Fibroblast of upper back skin (primary cell): ENCODE data around the gene ZNF33B.
A peak's percentile ranks its signal among the peaks of the same experiment; 100 is the strongest.
"Not testable (repeated sequence)": the region's sequence is repeated elsewhere in the genome, so short reads cannot be mapped to it uniquely, and the experiment has no call there.

Source experiments
- DNase-seq: peaks from one replicate; pipeline ENCODE4 v3.0.0-alpha.2; 2013

The ZNF33B gene

DNA sequence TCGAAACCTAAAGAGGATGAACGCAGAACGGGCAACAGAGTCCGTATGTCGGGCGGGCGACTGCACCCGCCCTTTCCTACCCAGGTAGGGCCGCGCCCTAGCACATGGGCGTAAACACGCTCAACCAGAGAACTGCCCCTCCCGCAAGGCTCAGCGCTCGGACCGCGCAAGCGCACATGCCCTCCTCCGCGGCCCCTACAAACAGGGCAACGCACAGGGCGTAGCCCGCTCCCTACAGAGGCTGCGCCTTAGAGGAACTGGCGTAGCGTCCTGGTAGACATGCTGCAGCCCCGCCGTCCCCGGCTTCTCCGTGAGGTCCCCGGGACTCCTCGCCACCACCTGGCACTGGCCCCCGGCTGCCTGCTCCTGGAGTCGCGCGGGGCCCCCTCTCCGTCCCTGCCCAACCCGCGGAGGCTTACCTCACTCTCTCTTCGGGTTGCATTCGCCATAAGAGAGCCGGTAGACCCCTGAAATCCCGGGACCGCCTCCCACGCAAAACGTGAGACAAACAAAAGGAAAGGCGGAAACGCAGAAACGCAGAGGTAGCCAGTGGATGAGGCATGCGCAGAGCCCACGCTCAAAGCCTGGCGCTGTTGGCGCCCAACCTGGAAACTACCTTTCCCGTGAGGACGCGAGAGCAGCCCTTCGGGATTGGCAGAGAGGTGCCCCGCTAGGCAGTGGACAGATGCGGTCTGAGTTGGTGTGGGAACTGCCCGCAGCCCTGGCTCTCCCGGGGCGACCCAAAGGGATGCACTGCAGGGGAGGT, at the start of gene ZNF33B:
ZNF33B (minus strand) TSS at position 516 of the 766 bp plus-strand sequence. CDS start 1,642 bp downstream, outside the sequence.
- DNase-seq: peak; percentile 91

DNA sequence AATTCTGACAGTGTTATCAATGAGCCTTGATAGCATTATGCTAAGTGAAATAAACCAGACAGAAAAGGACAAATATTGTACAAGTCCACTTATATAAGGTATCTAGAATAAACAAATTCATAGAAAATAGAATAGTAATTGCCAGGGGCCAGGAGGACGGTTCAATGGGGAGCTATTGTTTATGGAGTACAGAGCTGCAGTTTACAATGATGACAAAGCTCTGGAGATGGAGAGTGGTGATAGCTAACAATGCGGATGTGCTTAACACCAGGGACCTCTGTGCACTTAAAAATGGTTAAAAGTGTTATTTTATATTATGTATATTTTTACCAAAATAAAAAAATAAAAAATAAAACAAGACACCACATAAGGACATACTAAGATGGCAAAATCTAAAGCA, 46.1 kb upstream of the ZNF33B start:
- no peak for DNase-seq

DNA sequence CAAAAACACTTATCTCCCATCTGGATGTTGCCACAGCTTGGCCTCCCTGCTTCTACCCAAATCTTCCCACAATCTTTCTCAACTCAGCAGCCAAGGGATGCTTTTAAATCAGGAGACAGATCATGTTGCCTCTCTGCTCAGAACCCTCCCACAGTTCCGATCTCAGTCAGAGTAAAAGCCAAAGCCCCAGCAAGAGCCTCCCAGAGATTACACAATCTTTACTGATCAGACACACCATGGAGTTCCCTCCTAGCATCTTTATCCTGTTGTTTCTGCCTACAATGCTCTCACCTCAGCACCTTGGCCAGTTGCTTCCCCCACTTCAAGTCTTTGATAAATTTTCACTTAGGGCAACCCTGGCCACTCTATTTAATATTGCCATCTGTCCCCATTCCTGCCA, 41.9 kb upstream of the ZNF33B start:
- DNase-seq: no peak

DNA sequence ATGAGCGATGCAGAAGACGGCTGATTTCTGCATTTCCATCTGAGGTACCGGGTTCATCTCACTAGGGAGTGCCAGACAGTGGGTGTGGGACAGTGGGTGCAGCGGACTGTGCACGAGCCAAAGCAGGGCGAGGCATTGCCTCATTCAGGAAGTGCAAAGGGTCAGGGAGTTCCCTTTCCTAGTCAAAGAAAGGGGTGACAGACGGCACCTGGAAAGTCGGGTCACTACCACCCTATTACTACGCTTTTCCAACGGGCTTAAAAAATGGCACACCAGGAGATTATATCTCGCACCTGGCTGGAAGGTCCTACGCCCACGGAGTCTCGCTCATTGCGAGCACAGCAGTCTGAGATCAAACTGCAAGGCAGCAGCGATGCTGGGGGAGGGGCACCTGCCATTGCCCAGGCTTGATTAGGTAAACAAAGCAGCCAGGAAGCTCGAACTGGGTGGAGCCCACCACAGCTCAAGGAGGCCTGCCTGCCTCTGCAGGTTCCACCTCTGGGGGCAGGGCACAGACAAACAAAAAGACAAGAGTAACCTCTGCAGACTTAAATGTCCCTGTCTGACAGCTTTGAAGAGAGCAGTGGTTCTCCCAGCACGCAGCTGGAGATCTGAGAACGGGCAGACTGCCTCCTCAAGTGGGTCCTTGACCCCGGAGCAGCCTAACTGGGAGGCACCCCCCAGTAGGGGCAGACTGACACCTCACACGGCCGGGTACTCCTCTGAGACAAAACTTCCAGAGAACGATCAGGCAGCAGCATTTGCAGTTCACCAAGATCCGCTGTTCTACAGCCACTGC, 27.0 kb upstream of the ZNF33B start:
- DNase-seq: not testable (repeated sequence)

DNA sequence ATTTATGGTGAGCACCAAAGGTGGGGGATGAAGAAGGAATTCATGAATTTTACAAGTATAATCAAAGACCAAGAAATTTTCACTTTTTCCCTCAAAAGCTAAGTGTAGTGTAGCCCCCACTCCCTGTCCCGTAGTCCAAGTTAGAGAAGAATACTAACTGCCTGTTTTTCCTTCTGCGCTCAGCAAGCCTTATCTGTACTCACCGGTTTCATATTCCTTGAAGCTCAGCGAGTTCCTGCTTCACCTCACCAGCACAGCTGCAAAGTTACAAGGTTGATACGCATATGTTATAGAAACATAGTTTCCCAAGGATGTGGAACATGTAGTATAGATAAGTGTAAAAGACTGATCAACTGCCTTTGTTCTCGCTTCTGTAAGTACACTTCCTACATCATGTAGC, 16.0 kb upstream of the ZNF33B start:
- no peak for DNase-seq

DNA sequence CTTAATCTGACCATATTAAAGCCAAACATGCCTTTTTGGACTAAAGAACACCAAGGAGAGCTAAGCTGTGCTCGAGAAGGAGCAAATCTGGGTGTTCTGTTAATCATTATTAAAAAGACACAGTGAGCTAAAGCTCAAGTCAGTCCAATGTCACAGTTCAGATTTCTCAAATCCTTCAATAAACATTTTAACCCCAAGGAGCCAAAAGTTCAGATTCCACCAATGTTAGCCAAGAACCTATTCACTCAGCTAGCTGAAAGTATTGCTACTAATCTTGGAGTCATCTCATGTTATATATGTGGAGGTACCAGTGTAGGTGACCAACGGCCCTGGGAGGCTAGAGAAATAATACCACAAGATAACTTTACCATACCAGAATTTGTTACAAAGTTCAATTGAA, 14.5 kb upstream of the ZNF33B start:
- DNase-seq: no peak

DNA sequence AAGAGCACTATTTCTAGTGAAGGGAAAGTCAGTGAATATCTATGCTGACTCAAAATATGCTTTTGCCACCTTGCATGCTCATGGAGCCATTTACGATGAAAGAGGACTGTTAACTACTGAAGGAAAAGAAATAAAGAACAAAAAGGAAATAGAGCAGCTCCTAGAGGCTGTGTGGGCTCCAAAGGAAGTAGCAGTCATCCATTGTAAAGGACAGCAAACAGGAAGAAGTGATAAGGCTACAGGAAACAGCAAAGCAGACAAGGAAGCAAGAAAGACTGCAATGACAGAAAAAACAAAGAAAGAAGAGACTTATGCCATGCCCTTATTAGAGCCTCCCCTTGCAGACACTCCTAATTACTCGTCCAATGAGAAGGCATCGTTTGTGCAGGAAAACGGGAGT, 12.0 kb upstream of the ZNF33B start:
- no peak for DNase-seq

DNA sequence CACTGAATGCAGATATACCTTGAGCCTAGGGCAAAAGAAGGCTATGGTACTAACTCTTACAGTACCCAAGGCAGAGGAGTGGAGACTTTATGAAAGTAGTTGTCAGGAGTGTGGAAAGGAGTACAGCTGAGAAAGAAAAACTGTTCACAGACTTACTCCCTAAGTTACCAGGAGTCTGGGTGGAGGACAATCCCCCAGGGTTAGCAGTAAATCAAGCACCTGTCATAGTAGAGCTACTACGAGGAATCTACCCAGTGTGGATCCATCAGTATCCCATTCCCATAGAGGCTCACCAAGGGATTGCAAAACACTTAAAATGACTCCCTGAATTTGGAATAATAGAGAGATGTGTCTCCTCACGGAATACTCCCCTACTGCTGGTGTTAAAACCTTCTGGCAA, 10.1 kb upstream of the ZNF33B start:
- DNase-seq: no peak

DNA sequence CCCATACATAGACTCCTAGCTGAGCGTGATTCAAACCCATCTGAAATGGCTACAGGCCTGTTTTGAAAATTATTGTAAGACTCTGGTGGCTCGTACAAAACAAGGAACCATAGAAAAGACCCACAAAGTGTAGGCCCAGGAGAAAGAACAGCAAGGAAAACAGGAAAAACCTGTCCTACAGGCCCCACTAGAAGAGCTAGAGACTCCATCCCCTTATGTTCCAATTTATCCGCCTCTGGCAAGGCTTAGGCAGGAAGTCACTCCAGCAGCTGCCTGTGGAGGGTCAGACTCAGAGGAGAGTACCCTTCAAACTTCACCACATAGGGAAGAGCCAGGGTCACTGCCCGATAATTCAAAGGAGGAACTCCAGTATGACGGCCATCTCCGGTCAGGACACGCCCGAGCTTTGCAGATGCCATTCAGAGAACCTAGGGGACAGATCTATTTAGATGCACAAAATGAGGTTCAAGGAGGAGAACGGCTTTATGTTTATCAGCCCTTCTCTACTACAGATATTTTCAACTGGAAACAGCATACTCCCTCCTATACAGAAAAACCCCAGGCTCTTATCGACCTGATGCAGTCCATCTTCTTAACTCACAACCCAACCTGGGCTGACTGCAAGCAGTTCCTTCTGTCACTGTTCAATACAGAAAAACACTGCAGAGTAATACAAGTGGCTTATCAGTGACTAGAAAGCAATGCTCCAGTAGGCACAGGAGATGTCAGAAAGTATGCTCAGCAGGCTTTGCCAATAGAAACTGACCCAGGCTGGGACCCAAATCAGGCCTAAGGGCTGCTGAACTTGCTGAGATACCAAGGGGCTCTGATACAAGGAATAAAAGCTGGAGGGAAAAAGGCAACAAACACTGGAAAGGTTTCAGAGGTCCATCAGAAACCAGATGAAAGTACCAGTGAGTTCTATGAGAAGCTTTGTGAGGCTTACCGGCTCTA, 8.6 kb upstream of the ZNF33B start:
- DNase-seq: no peak

DNA sequence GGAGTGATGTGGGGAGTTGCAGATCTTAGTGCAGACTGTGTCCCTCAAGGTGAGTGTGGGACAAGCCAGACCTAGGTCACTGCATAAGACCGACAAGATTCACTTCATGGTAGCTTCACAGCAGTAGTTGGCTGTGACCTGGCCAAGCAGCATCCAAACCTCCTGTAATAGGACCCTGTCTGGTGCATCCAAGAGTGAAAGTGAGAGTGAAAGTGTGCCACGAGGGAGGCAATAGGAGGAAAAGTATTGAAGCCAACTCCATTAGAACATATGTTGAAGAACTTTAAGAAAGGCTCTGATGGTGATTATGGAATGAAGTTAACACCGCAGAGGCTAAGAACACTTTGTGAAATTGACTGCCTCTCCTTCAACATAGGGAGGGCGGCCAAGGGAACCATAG, 7.8 kb upstream of the ZNF33B start:
- DNase-seq: no peak

DNA sequence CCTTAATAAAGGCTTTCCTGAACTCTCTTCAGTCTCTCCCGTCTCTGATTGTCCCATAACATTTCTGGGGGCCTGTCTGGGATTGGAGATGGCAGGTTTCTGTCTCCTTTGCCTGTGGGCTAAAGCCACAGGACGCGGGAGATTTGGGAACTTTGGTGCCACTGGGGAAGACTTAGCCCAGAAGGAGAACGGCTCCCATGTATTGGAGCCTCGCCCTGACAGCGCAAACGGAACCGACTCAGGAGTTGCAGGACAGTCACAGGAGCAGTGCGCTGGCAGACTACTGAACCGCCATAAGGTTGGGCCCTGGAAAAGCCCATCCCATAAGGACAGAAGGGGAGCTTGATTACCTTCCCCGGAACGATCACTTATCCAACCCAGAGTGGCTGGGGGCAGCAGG, 7.1 kb upstream of the ZNF33B start:
- no peak for DNase-seq

DNA sequence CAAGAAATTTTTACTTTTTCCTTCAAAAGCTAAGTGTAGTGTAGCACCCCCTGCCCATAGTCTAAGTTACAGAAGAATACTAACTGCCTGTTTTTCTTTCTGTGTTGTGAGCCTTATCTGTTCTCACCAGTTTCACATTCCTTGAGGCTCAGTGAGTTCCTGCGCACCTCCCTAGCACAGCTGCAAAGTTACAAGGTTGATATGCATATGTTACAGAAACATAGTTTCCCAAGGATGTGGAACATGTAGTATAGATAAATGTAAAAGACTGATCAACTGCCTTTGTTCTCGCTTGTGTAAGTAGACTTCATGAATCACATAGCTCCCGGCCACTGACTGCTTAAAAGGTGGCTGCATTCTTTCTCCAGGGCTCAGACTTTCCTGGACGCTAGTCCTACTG, 6.7 kb upstream of the ZNF33B start:
- DNase-seq: no peak

DNA sequence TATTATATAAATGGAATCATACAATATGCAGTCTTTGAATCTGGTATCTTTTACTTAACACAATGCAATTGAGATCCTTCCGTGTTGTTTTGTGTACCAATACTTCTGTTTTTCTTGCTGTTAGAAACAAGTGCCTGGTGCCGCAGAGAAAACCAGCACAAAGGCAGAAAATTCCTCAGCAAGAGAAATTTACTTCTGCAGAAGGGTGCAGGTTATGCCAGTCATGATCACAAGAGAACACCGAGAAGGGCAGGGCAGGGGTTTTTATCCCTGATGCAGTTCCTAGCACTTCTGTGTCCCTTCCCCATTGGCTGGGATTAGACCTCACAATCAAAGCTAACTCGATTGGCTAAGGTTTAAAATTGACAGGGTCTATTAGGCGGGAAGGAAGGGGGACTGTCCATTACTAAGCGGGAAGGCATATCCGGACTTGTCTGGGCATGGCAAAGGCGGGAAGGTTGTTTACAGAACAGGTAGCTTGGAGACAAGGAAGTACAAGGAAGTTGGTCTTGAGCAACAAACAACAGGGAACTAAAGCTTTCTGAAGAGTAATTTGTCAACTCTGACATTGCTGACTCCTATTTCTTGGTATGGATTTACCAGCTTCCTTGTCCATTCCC, 2.4 kb upstream of the ZNF33B start:
- no peak for DNase-seq

DNA sequence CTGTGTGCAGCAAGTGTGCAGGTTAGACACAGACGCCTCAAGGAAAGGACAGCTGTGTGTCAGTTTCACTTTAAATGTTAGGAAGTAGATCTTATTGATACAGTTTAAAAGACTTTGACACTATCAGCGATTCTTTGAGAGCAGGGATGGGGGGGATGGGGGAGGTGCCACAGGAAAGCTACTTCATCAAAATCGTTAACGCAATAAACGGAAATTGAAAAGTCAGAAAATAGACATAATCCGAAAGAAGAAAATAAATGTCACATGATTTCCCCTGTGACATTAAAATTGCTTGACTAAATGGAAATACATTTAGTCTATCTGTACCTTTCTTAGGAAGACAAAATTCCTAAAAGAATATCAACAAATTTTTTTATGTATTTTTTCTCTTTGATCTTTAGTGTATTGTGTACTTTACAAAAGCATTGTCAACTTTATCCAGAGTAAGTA, 476 bp upstream of the ZNF33B start:
- no peak for DNase-seq

DNA sequence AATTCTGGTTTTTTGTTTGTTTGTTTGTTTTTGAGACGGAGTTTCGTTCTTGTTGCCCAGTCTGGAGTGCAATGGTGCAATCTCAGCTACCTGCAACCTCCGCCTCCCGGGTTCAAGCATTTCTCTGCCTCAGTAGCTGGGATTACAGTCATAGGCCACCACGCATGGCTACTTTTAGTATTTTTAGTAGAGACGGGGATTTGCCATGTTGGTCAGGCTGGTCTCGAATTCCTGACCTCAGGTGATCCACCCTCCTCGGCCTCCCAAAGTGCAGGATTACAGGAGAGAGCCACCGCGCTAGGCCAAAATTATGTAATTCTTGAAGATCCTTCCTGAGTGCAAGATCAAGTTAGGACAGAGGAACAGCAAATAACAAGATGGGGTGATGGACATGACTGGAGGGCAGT, 719 bp downstream of the ZNF33B start:
- DNase-seq: no peak

DNA sequence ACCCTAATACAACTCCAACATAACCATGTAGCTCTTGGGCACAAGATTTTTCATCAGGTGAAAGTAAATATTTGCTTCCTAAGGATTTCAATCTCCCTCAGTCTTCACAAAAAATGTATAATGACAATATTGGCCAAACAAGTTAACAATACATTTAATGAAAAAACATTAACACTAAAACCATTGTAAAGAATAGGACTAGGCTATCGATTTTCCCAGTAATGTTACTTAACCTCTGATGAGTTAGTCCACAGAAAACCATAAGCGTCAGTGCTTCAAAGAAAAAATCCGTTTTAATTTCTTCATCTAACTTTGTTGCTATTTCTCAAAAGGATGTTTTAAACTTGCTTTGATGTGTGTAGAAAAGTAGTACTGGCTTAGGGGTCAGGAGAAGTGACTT, 1.2 kb downstream of the ZNF33B start:
- DNase-seq: no peak

DNA sequence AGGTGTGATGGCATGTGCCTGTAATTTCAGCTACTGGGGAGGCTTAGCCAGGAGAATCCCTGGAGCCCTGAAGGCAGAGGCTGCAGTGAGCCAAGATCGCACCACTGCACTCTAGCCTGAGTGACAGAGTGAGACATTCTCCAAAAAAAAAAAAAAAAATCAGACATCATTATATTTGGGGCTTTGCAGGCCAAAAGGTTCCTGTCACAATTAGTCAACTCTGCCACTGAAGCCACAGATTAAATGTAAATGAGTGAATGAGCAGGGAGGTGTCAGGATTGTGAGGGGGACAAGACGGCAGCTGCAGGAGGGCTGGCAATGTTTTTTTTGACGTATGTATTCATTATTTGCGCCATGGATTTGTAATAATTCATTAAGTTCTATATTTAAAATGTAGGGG, 3.3 kb downstream of the ZNF33B start:
- DNase-seq: no peak

DNA sequence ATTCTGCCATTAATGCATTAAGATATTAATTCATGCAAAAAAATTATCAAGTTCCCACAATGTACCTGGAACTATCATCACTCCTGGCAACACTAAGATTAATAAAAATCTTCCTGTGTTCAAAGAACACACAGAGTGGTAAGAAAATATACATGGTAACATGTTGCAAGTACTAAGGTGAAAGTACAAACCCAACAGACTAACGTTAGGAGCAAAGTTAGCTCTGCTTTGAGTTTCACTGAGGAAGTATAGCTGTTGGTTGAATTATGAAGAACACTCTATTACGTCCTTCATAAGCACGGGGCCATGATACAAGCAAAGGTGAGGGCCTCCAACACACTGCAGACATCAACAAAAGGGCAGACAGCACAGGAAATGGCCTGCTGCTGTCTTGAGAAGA, 5.8 kb downstream of the ZNF33B start:
- DNase-seq: no peak

DNA sequence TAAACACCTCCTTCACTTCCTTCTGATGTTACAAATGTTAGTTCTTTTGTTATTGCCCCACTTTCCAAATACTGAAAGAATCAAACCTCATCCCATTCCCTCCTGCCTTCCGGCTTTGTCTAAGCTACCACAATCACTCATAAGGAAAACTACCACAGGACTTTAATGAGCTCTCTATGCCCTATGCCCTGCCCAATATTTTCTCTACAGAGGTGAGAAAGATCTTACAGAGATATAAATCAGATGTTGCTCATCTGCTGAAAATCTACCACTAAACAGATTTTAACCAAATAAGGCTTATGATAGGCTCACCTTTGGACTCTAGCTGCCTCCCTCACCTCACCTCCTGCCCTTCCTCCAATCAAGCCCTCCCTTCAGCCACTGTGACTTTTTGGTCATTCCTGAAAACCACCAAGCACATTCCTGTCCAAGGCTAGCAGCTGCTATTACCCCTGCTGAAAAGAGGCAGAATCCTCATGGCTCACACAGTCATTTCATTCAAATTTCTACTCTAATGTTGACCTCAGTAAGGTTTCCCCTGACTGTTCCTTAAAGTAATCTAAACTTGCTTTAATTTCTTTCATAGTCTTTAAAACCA, 7.7 kb downstream of the ZNF33B start:
- DNase-seq: no peak

DNA sequence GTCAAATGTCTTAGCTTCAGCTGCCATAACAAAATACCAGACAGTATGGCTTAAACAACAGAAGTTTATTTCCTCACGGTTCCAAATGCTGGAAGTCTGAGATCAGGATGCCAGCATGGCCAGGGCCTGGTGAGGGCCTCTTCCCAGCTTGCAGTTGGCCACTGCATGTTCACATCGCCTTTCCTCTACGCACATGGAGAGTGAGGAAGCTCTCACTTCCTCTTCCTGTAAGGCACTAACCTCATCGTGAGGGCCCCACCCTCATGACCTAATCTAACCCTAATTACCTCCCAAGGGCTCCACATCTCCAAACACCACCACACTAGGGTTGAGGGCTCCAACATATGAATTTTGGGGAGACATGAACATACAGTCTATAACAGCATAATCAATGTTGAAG, 14.4 kb downstream of the ZNF33B start:
- no peak for DNase-seq

DNA sequence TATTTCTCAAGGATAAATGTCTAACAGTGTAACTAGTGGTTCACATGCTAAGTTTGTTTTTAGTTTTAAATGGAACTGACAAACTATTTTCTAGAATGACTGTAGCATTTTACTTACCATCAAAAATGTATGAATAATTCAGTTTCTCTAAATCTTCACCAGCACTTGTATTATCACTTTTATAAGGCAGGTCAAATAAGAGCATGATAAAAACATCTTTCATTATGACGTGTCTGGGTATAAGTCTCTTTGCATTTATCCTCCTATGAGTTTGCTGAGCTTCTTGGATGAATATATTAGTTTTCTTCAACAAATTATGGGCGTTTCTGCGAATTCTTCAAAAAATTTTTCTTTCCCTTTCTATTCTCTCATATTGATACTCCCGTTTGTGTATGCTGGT, 19.9 kb downstream of the ZNF33B start:
- no peak for DNase-seq

DNA sequence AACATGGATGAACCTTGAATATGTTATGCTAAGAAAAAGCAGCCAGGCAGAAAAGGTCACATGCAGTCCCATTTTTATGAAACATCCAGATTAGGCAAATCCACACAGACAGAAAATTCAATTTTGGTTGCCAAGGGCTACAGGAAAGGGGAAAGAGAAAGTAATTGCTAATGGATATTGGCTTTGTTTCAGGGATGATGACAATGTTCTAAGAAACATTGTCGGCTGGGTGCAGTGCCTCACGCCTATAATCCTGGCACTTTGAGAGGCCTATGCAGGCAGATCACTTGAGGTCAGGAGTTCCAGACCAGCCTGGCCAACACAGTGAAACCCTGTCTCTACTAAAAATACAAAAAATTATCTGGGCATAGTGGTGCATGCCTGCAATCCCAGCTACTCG, 23.0 kb downstream of the ZNF33B start:
- DNase-seq: no peak
